ENCODE results near the gene ARHGAP15. TPM values are rescaled to one million over a fixed set of nuclear protein-coding genes. Genes with fewer than 3 reads are reported as not detected.

The ARHGAP15 gene
- total and polyA plus RNA-seq, 9 donors: 6.7 to 21.0 (median 9.7) TPM

- H3K36me3 ChIP-seq (ENCODE audit: control insufficient read depth, insufficient read depth, low read length): no peaks in the 10 kb centered on the region
- peaks cover 4% of the 10 kb centered on the region for H3K4me1 ChIP-seq (ENCODE audit: control insufficient read depth, insufficient read depth, low read length)
- DNase-seq: no peak
- no peaks in the 10 kb centered on the region for H3K9me3 ChIP-seq (replicated peaks; ENCODE audit: control insufficient read depth, low read depth, low read length)
- no peaks in the 10 kb centered on the region for H3K27me3 ChIP-seq (ENCODE audit: control insufficient read depth, insufficient read depth, low read length)
- no peak overlapping the region for H3K27ac ChIP-seq (ENCODE audit: low read length)
- no peak overlapping the region for H3K4me3 ChIP-seq (ENCODE audit: low read length)
- 82% methylated on average over 10 of the region's 17 CpGs for WGBS (ENCODE audit: insufficient coverage)
Observed at GRCh38 chr2:143720095-143720664, 591.0 kb downstream of the ARHGAP15 start.

- 100% methylated on average over 1 of the region's 2 CpGs for WGBS (ENCODE audit: insufficient coverage)
- Histone ChIP-seq H3K9me3 (replicated peaks; ENCODE audit: control insufficient read depth, low read depth, low read length) (no peaks in the 10 kb centered on the region), H3K4me3 (ENCODE audit: low read length) (no peak overlapping the region), H3K36me3 (ENCODE audit: control insufficient read depth, insufficient read depth, low read length) (no peaks in the 10 kb centered on the region), H3K27me3 (ENCODE audit: control insufficient read depth, insufficient read depth, low read length) (no peaks in the 10 kb centered on the region), H3K27ac (ENCODE audit: low read length) (no peak overlapping the region), H3K4me1 (ENCODE audit: control insufficient read depth, insufficient read depth, low read length) (no peaks in the 10 kb centered on the region)
- DNase-seq: no peak
Observed at GRCh38 chr2:143725400-143725799, 596.2 kb downstream of the ARHGAP15 start.

- H3K36me3 ChIP-seq (ENCODE audit: control insufficient read depth, insufficient read depth, low read length): no peaks in the 10 kb centered on the region
- no peak for DNase-seq
- no peak overlapping the region for H3K27ac ChIP-seq (ENCODE audit: low read length)
- no peak overlapping the region for H3K4me3 ChIP-seq (ENCODE audit: low read length)
- H3K9me3 ChIP-seq (replicated peaks; ENCODE audit: control insufficient read depth, low read depth, low read length): no peaks in the 10 kb centered on the region
- no peaks in the 10 kb centered on the region for H3K27me3 ChIP-seq (ENCODE audit: control insufficient read depth, insufficient read depth, low read length)
- H3K4me1 ChIP-seq (ENCODE audit: control insufficient read depth, insufficient read depth, low read length): no peaks in the 10 kb centered on the region
- no CpG with 5 or more reads among the region's 6 CpGs for WGBS (ENCODE audit: insufficient coverage)
Observed at GRCh38 chr2:143726151-143726845, 597.1 kb downstream of the ARHGAP15 start.

GRCh38 chr2:143728498-143728897, 599.3 kb downstream of the ARHGAP15 start:
- Histone ChIP-seq H3K9me3 (replicated peaks; ENCODE audit: control insufficient read depth, low read depth, low read length) (no peaks in the 10 kb centered on the region), H3K4me3 (ENCODE audit: low read length) (no peak overlapping the region), H3K27me3 (ENCODE audit: control insufficient read depth, insufficient read depth, low read length) (no peaks in the 10 kb centered on the region), H3K27ac (ENCODE audit: low read length) (no peak overlapping the region), H3K36me3 (ENCODE audit: control insufficient read depth, insufficient read depth, low read length) (no peaks in the 10 kb centered on the region), H3K4me1 (ENCODE audit: control insufficient read depth, insufficient read depth, low read length) (no peaks in the 10 kb centered on the region)
- 86% methylated on average over 4 of the region's 7 CpGs for WGBS (ENCODE audit: insufficient coverage)
- no peak for DNase-seq

GRCh38 chr2:143729296-143729814, 600.1 kb downstream of the ARHGAP15 start:
- Histone ChIP-seq H3K27me3 (ENCODE audit: control insufficient read depth, insufficient read depth, low read length) (no peaks in the 10 kb centered on the region), H3K9me3 (replicated peaks; ENCODE audit: control insufficient read depth, low read depth, low read length) (no peaks in the 10 kb centered on the region), H3K4me1 (ENCODE audit: control insufficient read depth, insufficient read depth, low read length) (no peaks in the 10 kb centered on the region), H3K4me3 (ENCODE audit: low read length) (no peak overlapping the region), H3K36me3 (ENCODE audit: control insufficient read depth, insufficient read depth, low read length) (no peaks in the 10 kb centered on the region), H3K27ac (ENCODE audit: low read length) (no peak overlapping the region)
- no CpG with 5 or more reads among the region's 2 CpGs for WGBS (ENCODE audit: insufficient coverage)
- no peak for DNase-seq

GRCh38 chr2:143730155-143730952, 601.1 kb downstream of the ARHGAP15 start:
- no peaks in the 10 kb centered on the region for H3K9me3 ChIP-seq (replicated peaks; ENCODE audit: control insufficient read depth, low read depth, low read length)
- H3K4me3 ChIP-seq (ENCODE audit: low read length): no peak overlapping the region
- DNase-seq: no peak
- H3K27me3 ChIP-seq (ENCODE audit: control insufficient read depth, insufficient read depth, low read length): no peaks in the 10 kb centered on the region
- WGBS (ENCODE audit: insufficient coverage): 60% methylated on average over 1 of the region's 6 CpGs
- H3K27ac ChIP-seq (ENCODE audit: low read length): no peak overlapping the region
- H3K36me3 ChIP-seq (ENCODE audit: control insufficient read depth, insufficient read depth, low read length): no peaks in the 10 kb centered on the region
- no peaks in the 10 kb centered on the region for H3K4me1 ChIP-seq (ENCODE audit: control insufficient read depth, insufficient read depth, low read length)

GRCh38 chr2:143730953-143731260, 601.7 kb downstream of the ARHGAP15 start:
- no peaks in the 10 kb centered on the region for H3K27me3 ChIP-seq (ENCODE audit: control insufficient read depth, insufficient read depth, low read length)
- no CpG with 5 or more reads among the region's 1 CpG for WGBS (ENCODE audit: insufficient coverage)

GRCh38 chr2:143732076-143732475, 602.9 kb downstream of the ARHGAP15 start:
- H3K9me3 ChIP-seq (replicated peaks; ENCODE audit: control insufficient read depth, low read depth, low read length): no peaks in the 10 kb centered on the region
- no peaks in the 10 kb centered on the region for H3K27me3 ChIP-seq (ENCODE audit: control insufficient read depth, insufficient read depth, low read length)
- H3K36me3 ChIP-seq (ENCODE audit: control insufficient read depth, insufficient read depth, low read length): no peaks in the 10 kb centered on the region
- H3K4me1 ChIP-seq (ENCODE audit: control insufficient read depth, insufficient read depth, low read length): no peaks in the 10 kb centered on the region
- no peak for DNase-seq
- no peak overlapping the region for H3K27ac ChIP-seq (ENCODE audit: low read length)
- H3K4me3 ChIP-seq (ENCODE audit: low read length): no peak overlapping the region

More at GRCh38 chr2:143730953-143731260, 601.7 kb downstream of the ARHGAP15 start:
- Histone ChIP-seq H3K27ac (ENCODE audit: low read length) (no peak overlapping the region), H3K36me3 (ENCODE audit: control insufficient read depth, insufficient read depth, low read length) (no peaks in the 10 kb centered on the region), H3K4me3 (ENCODE audit: low read length) (no peak overlapping the region), H3K4me1 (ENCODE audit: control insufficient read depth, insufficient read depth, low read length) (no peaks in the 10 kb centered on the region), H3K9me3 (replicated peaks; ENCODE audit: control insufficient read depth, low read depth, low read length) (no peaks in the 10 kb centered on the region)
- no peak for DNase-seq

GRCh38 chr2:143732871-143733270, 603.7 kb downstream of the ARHGAP15 start:
- Histone ChIP-seq H3K27ac (ENCODE audit: low read length) (no peak overlapping the region), H3K4me1 (ENCODE audit: control insufficient read depth, insufficient read depth, low read length) (no peaks in the 10 kb centered on the region), H3K9me3 (replicated peaks; ENCODE audit: control insufficient read depth, low read depth, low read length) (no peaks in the 10 kb centered on the region), H3K27me3 (ENCODE audit: control insufficient read depth, insufficient read depth, low read length) (no peaks in the 10 kb centered on the region), H3K36me3 (ENCODE audit: control insufficient read depth, insufficient read depth, low read length) (no peaks in the 10 kb centered on the region), H3K4me3 (ENCODE audit: low read length) (no peak overlapping the region)
- DNase-seq: no peak
- 100% methylated on average over 1 of the region's 2 CpGs for WGBS (ENCODE audit: insufficient coverage)

- WGBS (ENCODE audit: insufficient coverage): no CpG with 5 or more reads among the region's 2 CpGs
- Histone ChIP-seq H3K9me3 (replicated peaks; ENCODE audit: control insufficient read depth, low read depth, low read length) (no peaks in the 10 kb centered on the region), H3K4me1 (ENCODE audit: control insufficient read depth, insufficient read depth, low read length) (no peaks in the 10 kb centered on the region), H3K36me3 (ENCODE audit: control insufficient read depth, insufficient read depth, low read length) (no peaks in the 10 kb centered on the region), H3K4me3 (ENCODE audit: low read length) (no peak overlapping the region), H3K27ac (ENCODE audit: low read length) (no peak overlapping the region), H3K27me3 (ENCODE audit: control insufficient read depth, insufficient read depth, low read length) (no peaks in the 10 kb centered on the region)
- DNase-seq: no peak
Observed at GRCh38 chr2:143734507-143734906, 605.3 kb downstream of the ARHGAP15 start.
